SIG-M5 treated with dmso at 0.1 percent for 504 hours (cell line): ENCODE data around the gene CPPED1.
A peak's percentile ranks its signal among the peaks of the same experiment; 100 is the strongest.
"Not testable (repeated sequence)": the region's sequence is repeated elsewhere in the genome, so short reads cannot be mapped to it uniquely, and the experiment has no call there.

Source experiments
- DNase-seq: peaks from one replicate; lab custom pipeline; 2025; ENCODE audit not compliant: unreplicated experiment; lab: John Stamatoyannopoulos, UW

The CPPED1 gene

DNA sequence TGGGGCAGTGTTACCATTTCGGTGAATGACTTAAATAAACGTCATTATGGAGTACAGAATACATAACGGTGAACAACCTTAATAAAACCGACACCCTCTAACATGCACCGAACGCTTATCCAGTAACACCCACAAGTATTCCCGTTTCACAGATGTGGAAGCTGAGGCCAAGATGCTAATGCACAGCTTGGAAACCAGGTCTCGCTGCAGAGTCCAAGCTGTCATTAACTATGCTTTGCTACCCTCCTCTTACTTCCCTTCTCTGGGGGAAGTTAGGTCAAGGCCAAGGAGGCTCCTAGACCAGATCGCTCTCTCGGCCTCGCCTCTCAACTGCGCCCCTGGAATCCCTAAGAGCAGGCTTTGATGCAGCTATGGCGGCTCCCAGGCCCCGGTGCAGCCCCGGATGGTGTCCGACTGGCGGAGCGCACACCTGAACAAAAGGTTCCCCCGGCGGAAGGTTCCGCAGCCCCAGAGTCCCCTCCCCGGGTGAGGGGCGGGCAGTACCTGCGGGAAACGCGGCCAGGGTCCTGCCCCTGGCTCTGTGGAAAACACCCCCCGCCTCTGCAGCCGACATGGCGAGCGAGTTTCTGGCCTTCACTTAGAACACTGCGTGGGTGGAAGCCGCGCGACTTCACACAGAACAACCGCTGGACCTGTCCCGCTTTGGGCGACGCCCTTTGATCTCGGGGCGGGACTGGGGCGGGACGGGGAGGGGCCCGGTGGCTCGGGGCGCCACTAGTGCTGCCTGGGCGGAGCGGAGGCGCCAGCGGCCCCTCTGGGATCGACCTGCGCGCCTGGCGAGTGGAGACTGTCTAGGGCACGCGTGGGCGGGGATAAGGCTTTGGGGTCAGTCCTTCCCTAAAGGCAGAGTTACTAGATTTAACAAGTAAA is at the start of gene CPPED1:
TSS of gene CPPED1 (minus strand) at position 685 of the 891 bp plus-strand sequence. CDS start at position 574, 111 bp downstream.
- peak; percentile 87 for DNase-seq

DNA sequence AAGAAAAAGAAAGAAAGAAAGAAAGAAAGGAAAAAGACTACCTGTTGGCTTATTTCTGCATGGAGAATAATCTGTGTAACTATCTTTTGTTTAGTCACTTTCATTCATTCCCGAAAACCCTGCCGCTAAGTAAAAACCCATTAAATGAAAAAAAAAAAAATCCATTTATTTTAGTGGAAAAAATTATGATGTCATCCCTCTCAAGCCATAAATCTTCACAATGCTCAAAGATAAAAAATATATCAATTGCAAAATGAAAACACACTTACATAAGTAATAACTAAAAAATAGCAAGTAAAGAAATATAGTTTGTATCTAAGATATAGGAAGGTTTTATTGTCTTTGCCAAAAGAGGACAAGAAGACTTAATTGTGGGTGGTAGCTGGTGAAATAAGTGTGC is 46.5 kb upstream of the CPPED1 start:
- no peak for DNase-seq

GRCh38 chr16:12846592-12846991 is 42.9 kb upstream of the CPPED1 start:
- no peak for DNase-seq

- no peak for DNase-seq
Measured at GRCh38 chr16:12845282-12845681, 41.6 kb upstream of the CPPED1 start.

DNA sequence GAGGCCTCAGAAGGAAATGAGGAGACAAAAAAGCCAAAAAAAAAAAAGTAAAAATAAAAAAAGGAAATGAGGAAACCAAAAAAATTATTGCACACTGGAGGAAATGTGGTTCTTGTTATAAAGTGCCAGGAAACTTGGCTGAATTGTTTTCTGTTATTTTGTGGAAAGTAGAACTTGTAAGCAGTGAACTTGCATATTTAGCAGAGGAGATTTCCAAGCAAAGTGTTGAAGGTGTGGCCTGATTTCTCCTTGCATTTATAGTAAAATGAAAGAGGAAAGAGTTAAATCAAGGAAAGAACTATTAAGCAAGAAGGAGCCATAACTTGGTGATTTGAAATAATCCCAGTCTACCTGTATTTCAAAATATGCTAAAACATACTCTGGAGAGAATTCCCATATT is 34.1 kb upstream of the CPPED1 start:
- DNase-seq, result peak; percentile 49

GRCh38 chr16:12837291-12837690 is 33.6 kb upstream of the CPPED1 start:
- peak; percentile 72 for DNase-seq

DNA sequence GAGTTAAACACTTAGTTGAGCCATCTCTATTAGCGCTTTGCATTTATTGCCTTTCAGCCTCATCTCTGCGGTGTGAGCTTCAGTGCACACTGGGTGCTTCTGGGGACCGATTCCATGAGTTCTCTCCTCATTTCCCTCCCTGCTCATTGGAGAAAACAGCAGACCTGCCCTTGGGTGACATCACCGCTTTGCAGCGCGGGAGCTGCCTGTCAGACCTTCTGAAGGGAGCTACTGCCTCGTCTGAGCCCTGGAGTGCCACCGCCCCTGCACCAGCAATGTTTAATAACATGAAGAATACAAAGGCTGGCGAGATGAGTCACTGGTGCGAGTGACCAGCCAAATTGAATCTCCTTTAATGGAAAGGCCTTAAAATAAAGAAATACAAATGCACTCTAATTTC is 30.2 kb upstream of the CPPED1 start:
- no peak for DNase-seq

GRCh38 chr16:12829096-12829888 is 25.6 kb upstream of the CPPED1 start:
- DNase-seq, result no peak

DNA sequence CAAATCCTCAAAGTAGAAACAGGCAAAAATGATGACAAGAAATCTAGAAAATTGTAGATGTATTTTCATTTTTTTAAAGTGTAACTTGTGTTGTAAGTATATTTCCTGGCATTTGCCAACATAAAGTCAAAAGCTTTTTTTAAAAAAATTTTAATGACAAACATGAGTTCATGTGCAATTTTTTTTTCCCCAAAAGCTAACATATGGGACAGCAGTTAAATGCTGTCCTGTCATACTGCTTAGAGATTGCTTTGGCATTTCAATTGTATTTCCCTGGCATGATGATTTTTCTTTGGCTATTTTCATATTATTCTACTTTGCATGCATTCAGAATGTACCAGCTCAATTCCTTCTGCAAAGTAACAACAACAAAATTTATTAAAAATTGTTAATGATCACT is 24.5 kb upstream of the CPPED1 start:
- DNase-seq, result no peak

GRCh38 chr16:12826559-12826958 is 22.9 kb upstream of the CPPED1 start:
- DNase-seq, result no peak

GRCh38 chr16:12819126-12820117 is 15.7 kb upstream of the CPPED1 start:
- DNase-seq, result peak; percentile 70

DNA sequence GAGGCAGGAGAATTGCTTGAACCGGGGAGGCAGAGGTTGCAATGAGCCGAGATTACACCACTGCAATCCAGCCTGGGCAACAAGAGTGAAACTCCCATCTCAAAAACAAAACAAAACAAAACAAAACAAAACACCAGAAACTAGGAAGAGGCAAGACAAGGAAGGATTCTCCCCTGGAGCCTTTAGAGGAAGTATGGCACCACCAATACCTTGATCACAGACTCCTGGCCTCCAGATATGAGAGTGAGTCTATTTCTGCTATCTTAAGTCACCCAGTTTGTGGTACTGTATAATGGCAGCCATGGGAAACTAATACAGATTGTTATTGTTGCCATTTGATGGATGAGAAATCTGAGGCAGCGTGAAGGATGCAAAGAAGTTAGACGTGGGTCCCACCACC is 14.6 kb upstream of the CPPED1 start:
- no peak for DNase-seq

- DNase-seq, result not testable (repeated sequence)
Measured at GRCh38 chr16:12816791-12817214, 13.1 kb upstream of the CPPED1 start.

- no peak for DNase-seq
Measured at GRCh38 chr16:12815361-12815760, 11.7 kb upstream of the CPPED1 start.

DNA sequence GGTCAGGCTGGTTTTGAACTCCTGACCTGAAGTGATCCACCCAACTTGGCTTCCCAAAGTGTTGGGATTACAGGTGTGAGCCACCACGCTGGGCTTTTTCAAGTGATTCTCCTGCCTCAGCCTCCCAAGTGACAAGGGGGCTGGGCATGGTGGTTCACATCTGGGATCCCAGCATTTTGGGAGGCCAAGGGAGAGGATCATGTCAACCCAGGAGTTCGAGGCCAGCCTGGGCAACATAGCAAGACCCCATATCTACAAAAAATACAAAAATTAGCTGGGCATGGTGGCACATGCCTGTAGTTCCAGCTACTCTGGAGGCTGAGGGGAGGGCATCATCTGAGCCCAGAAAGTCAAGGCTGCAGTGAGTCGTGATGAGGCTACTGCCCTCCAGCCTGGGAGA is 10.0 kb upstream of the CPPED1 start:
- DNase-seq, result not testable (repeated sequence)

GRCh38 chr16:12813321-12813720 is 9.6 kb upstream of the CPPED1 start:
- not testable (repeated sequence) for DNase-seq

DNA sequence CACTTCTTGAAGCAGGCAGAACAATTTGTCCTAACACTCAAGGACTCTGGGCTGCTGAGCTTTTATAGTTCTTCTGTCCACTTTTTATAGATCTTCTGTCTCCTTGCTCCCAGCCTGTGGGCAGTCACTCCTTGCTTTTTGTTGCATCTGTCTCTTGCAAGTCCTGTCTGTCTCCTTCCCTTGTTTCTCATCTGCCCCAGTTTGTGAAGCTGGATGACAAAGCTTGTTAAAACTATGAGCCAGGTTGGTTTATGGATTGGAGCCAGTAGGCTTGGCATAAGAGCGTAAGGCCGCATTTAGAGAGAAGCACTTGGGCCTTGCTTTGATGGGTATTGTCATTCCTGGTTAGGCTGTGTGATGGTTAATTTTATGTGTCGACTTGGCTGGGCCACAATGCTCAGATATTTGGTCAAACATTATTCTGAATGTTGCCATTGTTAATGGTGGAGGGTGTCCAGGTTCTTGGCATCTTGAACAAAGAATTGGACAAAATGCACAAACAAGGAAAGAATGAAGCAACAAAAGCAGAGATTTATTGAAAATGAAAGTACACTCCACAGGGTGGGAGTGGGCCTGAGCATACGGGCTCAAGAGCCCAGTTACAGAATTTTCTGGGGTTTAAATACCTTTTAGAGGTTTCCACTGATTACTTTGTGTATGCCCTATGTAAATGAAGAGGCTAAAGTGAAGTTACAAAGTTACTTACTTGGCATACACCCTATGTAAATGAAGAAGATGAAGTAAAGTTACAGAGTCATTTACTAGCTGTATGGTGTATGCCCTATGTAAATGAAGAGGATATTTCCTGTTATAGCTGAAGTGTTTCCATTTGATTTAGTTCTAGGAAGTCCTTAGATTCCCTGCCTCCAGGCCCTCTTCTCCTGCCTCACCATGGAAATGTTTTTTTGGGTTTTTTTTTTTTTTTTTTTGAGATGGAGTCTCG is 8.0 kb upstream of the CPPED1 start:
- no peak for DNase-seq

DNA sequence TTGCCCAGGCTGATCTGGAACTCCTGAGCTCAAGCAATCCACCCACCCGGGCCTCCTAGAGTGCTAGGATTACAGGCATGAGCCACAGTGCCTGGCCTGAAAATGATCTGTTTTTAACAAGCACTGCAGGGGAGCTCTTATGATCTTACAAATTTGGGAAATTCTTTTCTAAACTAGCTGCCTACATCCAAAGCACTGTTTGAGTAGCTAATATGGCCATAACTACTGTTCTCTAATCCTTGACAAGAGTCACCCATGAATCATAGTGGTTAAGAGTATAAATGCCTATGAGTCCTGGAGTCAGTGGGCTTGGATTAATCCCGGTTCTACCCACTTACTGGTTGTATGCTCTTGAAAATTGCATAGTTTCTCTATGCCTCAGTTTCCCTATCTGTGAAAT is 1.4 kb upstream of the CPPED1 start:
- no peak for DNase-seq

- no peak for DNase-seq
Measured at GRCh38 chr16:12804395-12804794, 708 bp upstream of the CPPED1 start.

DNA sequence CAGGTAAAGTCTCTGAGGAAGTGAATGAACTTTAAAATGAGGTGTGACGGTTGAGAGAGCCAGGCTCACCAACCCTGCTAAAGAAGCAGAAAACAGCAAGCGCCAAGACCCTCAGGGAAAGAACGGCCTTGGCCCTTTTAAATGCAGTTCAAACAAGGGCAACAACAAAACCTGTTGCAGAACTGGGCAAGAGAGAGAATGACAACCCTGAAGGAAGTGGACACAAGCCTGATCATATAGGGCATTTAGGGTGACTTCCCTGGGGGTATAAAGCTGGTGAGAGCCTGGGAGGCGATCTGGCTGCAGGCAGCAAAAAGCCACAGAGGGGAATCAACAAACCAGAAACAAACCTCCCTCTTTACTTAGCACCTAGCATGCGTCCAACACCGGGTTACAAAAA is 1.0 kb downstream of the CPPED1 start:
- no peak for DNase-seq
